Activated naive CD4-positive, alpha-beta T cell treated with anti-CD3 and anti-CD28 coated beads, Interleukin-2, amount 10 ng/mL, durations not matched to agents 7 days and 5 days (primary cell): ENCODE results near the gene PPFIA4.

Experiments
- CTCF ChIA-PET: fragments of 350-600 bp; sonication (Branson Sonifier 250); formaldehyde crosslinking; loops from one replicate; lab custom pipeline; 2021; ENCODE audit warnings: antibody characterized with exemption; lab: Charles Lee
- DNase-seq: peaks from one replicate; pipeline ENCODE4 v3.0.0-alpha.2; 2020
- H3K27ac Mint-ChIP-seq: one replicate; pipeline ENCODE4 v1.8.0; 2021; ENCODE audit warnings: mild to moderate bottlenecking, moderate library complexity, mixed read lengths
- H3K27me3 Mint-ChIP-seq: one replicate; pipeline ENCODE4 v1.8.0; 2021; ENCODE audit warnings: mild to moderate bottlenecking, mixed read lengths
- H3K36me3 Mint-ChIP-seq: one replicate; pipeline ENCODE4 v1.8.0; 2021; ENCODE audit warnings: mixed read lengths
- H3K4me1 Mint-ChIP-seq: one replicate; pipeline ENCODE4 v1.8.0; 2021; ENCODE audit warnings: mixed read lengths
- H3K4me3 Mint-ChIP-seq: one replicate; pipeline ENCODE4 v1.8.0; 2021; ENCODE audit warnings: mild to moderate bottlenecking, moderate library complexity, mixed read lengths
- H3K9me3 Mint-ChIP-seq: one replicate; pipeline ENCODE4 v1.8.0; 2021; ENCODE audit warnings: mixed read lengths

The PPFIA4 gene

DNA sequence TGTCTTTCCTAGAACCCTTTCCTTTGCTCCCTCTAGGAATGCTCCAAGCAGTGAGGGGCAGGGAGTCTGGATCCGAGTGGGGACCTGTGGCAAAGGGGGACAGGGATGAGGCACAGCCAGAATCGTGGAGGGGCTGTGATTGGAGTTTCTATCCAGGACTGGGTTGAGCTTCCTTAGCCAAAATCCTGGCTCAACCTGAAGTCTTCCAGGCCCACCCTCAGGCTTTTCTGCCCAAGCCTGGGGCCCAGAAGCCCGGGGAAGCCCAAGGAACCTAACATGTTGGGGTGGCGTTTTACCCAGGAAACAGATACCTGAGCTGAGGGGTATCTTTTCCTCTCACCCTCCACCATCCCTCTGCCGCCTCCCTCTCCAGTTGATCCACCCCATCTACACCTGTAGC, 54.2 kb downstream of the PPFIA4 start:
- peaks cover 4% of the 10 kb centered on the region for H3K36me3 Mint-ChIP-seq
- peaks cover 52% of the 10 kb centered on the region for H3K27me3 Mint-ChIP-seq
- peaks cover 5% of the 10 kb centered on the region for H3K4me1 Mint-ChIP-seq
- CTCF ChIA-PET, result interaction anchor here (1.0 kb wide), 1 partner anchor 136 kb away, joined by 3 read pairs; no protein-coding TSS in a partner anchor
- H3K4me3 Mint-ChIP-seq, result no peak overlapping the region
- H3K9me3 Mint-ChIP-seq, result no peaks in the 10 kb centered on the region
- H3K27ac Mint-ChIP-seq, result no peak overlapping the region
- DNase-seq, result no peak

DNA sequence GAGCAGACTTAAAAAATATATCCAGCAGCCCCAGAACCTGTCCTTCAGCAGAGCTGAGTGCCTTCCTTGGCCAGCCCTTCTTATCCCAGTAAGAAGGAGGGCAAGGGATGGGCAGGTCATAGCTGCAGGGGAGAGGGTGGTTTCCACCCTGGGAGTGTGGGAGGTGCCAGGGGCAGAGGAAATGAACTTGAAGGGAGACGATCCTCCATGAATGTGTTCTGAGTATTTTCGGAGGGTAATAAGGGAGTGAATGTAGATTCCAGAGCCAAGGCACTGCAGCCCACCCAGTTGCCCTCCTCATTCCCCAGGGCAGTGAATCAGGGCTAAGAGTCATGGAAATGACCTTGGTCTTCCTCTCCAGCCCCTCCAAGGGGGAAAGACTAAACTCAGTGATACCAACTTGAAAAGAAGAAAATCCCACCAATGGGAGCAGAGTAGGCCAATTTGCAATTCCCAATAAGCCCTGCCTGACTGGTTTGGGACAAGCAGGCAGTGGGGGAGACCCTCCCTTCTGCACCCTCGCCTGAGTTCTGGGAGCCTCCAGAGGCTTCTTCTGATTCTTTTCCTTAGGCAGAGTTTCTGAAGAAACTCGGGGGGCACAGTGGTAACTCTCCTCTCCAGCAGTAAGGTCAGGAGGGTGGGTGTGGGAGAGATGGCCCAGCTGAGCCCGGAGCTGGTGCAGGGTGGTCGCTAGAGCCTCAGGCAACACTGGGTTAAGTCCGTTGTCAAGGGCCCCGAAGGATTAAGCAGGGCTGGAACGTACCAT, 55.4 kb downstream of the PPFIA4 start:
- DNase-seq, result no peak
- no peaks in the 10 kb centered on the region for H3K36me3 Mint-ChIP-seq
- peaks cover 42% of the 10 kb centered on the region for H3K27me3 Mint-ChIP-seq
- CTCF ChIA-PET, result interaction anchor here (1.0 kb wide), 1 partner anchor 134 kb away, joined by 3 read pairs; no protein-coding TSS in a partner anchor
- no peaks in the 10 kb centered on the region for H3K4me1 Mint-ChIP-seq
- H3K27ac Mint-ChIP-seq, result no peak overlapping the region
- H3K9me3 Mint-ChIP-seq, result no peaks in the 10 kb centered on the region
- H3K4me3 Mint-ChIP-seq, result no peak overlapping the region

DNA sequence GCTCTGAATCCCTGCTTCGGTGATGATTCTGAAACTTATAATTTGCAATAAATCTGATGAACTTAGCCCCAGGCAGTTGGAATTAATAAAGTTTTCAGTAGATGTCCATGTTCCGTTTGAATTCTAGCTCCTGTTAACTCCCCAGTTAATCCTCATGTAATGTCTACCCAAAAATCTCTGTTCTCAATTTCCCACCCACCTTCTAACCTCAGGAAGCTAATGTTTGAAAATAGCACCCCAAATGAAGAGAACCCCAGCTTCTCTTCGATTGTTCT, 55.9 kb downstream of the PPFIA4 start:
- Mint-ChIP-seq H3K27ac (no peak overlapping the region), H3K4me1 (no peaks in the 10 kb centered on the region), H3K9me3 (no peaks in the 10 kb centered on the region), H3K4me3 (no peak overlapping the region), H3K27me3 (peaks cover 37% of the 10 kb centered on the region), H3K36me3 (no peaks in the 10 kb centered on the region)
- DNase-seq, result no peak
- CTCF ChIA-PET, result interaction anchor here (1.1 kb wide), 1 partner anchor 91 kb away, joined by 3 read pairs; no protein-coding TSS in a partner anchor

DNA sequence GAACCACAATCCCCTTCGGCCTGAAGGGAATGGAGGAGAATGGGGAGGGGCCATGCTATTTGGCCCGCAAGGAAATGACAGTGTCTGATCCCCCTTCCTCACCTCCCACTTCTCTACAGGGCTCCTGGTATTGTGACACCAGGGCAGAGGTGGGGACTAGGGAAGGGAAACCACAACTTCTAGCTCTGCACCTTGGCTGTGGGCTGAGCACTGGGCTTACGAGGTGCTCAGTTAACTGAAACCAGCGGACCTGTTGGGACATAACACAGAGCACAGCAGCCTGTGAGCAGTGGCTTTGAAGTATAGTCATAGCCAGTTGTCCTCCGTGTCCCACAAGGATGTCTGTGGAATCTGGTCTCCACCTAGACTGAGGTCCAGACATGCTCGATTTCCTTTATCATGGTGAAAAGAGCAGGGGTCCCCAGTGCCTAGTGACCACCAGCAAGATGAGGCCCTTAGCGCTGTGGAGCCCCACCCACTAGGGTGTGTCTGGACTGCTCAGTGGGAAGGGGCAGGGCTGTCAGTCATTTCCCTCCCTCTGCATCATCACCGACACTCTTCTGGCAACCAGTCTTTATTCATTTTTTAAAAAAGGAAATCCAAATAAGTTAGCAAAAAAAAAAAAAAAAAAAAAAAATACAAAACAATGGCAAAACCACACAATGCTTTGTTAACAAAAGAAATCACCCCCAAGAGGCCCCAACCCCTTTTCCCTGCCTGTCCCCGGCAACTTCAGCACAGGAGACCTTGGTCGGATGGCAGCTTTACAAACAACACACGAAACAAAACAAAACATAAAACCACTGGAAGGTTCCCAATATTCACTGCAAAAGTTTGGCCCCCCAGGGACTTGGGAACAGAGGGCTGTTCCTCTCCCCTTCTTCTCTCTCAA, 56.5 kb downstream of the PPFIA4 start:
- no peak overlapping the region for H3K4me3 Mint-ChIP-seq
- no peaks in the 10 kb centered on the region for H3K36me3 Mint-ChIP-seq
- H3K4me1 Mint-ChIP-seq, result no peaks in the 10 kb centered on the region
- H3K9me3 Mint-ChIP-seq, result no peaks in the 10 kb centered on the region
- DNase-seq, result no peak
- peaks cover 30% of the 10 kb centered on the region for H3K27me3 Mint-ChIP-seq
- H3K27ac Mint-ChIP-seq, result no peak overlapping the region
- CTCF ChIA-PET, result interaction anchor here (0.9 to 1.8 kb wide), 4 partner anchors 15 to 90 kb away, joined by 3 to 6 read pairs (median 3); no protein-coding TSS in a partner anchor

DNA sequence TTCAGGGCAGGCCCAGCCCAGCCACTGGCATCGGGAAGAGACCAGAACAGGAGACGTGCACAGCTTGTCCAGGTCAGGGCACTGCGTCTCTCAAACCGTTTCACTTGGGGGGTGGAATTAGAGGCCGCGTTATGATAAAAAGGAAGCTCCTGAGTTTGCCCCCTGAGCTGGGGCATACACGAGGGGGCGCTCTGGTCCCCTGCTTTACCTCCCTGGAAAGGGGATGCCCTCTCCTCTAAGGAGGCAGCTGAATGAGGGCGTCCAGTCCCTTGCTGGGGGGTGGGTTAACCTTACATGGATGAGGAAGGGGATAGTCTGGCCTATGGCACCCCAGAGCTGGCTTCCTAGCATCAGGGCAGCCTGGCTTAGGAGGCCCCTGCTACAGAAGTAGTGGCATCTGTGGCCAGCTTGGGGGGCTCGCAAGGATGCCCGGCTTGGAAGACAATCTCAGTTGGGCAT, 57.2 kb downstream of the PPFIA4 start:
- no peak overlapping the region for H3K27ac Mint-ChIP-seq
- H3K36me3 Mint-ChIP-seq, result no peaks in the 10 kb centered on the region
- H3K9me3 Mint-ChIP-seq, result no peaks in the 10 kb centered on the region
- H3K4me3 Mint-ChIP-seq, result no peak overlapping the region
- no peaks in the 10 kb centered on the region for H3K4me1 Mint-ChIP-seq
- peaks cover 27% of the 10 kb centered on the region for H3K27me3 Mint-ChIP-seq
- CTCF ChIA-PET, result interaction anchor here (0.6 to 2.3 kb wide), 10 partner anchors 14 to 328 kb away, joined by 3 to 18 read pairs (median 4); no protein-coding TSS in a partner anchor
- DNase-seq, result no peak

DNA sequence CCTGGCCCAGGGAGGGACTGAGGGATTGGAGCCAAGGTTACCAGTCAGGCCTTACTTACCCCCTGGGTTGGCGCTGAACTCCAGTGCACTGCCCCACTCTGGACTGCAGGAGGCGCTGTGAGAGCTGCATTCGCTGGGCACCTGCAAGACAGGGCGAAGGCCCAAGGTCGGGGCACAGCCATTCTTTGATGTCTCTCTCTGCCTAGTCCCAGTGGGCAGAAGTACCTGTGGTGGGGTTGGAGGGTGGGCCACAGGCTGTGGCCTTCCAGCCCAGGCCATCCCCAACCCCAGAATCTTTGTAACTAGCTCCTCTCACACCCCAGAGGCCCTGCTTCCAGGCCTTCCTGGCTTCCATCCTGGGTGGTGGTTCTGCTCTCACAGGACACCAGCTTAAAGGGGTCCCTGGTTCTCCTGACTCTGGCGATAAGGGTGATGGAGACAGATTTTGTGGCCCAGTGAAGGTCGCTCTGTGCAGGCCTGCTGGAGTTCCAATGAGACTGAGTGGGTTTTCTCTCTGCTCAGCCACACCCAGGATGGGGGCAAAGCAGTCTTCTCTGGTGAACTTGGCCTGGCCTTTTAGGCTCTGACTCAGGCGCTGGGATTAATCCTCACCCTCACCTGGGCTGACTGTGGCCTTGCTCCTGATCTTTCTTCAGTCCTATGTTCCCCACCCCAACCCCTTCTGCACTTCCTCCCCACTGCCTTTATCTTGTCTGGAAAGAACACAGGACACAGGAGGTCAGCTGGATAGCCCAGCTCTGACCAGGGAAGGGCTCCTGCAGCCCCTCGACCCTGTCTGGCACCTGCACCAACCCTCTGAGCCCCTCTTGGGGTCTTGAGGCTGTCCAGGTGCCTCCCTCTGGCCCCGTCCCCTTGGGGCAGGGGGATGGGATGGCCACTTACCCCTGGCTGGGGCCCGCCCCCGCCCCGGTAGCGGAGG, 58.6 kb downstream of the PPFIA4 start:
- Mint-ChIP-seq H3K36me3 (no peaks in the 10 kb centered on the region), H3K4me3 (no peak overlapping the region), H3K9me3 (no peaks in the 10 kb centered on the region), H3K27ac (no peak overlapping the region), H3K4me1 (no peaks in the 10 kb centered on the region), H3K27me3 (peaks cover 31% of the 10 kb centered on the region)
- peak; percentile 47 for DNase-seq
- CTCF ChIA-PET, result interaction anchor here (0.6 to 2.3 kb wide), 13 partner anchors 13 to 753 kb away, joined by 3 to 18 read pairs (median 3); partner anchors contain the start of gene ADORA1

DNA sequence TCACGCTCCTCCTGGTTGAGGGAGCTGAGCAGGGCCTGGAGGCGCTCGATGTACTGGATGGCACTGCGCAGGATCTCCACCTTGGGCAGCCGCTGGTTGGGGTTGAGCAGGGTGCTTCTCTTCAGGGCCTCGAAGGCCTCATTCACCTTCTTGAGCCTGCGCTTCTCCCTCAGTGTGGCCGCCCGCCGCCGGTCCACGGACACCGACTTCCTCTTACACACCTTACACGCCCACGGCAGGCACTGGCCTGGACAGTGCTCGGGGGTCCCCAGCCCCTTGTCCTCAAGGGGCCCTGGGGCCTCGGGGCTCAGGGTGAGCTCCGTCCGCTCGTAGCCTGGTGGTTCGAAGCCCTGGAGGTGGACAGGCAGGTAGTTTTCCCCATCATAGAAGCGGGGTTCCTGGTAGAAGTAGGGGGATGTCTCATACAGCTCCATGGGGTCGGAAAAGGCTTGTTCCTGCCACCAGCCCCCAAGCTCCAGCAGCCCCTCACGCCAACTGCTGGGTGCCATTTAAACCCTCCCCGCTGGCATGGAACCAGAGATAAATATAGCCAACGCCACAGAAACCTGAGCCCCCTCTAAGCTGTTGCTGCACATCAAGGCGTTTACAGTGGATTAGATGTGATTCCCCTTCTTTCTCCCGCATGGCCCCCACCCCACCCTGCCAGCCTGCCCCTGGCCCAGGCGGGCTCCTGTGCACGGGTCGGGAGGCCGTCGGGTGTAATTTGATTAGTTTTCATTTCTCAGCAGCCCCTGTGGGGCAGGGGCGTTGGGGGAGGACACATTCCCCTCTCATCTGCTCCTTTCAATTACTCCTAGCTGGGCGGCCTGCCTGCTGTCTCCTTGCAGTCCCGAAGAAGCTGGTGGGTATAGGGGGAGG, 59.5 kb downstream of the PPFIA4 start, which contains the start of gene MYOG:
TSS of gene MYOG (minus strand) at position 485 of the 879 bp plus-strand sequence. CDS start at position 434, 51 bp downstream.
- DNase-seq, result no peak
- H3K9me3 Mint-ChIP-seq, result no peaks in the 10 kb centered on the region
- CTCF ChIA-PET, result interaction anchor here (0.7 to 2.3 kb wide), 4 partner anchors 20 to 178 kb away, joined by 3 to 18 read pairs (median 4); no protein-coding TSS in a partner anchor
- no peak within 1 kb of the TSS for H3K27ac Mint-ChIP-seq
- peaks cover 32% of the 10 kb centered on the region for H3K27me3 Mint-ChIP-seq
- H3K36me3 Mint-ChIP-seq, result no peaks in the 10 kb centered on the region
- H3K4me1 Mint-ChIP-seq, result no peaks in the 10 kb centered on the region
- no peak within 1 kb of the TSS for H3K4me3 Mint-ChIP-seq

DNA sequence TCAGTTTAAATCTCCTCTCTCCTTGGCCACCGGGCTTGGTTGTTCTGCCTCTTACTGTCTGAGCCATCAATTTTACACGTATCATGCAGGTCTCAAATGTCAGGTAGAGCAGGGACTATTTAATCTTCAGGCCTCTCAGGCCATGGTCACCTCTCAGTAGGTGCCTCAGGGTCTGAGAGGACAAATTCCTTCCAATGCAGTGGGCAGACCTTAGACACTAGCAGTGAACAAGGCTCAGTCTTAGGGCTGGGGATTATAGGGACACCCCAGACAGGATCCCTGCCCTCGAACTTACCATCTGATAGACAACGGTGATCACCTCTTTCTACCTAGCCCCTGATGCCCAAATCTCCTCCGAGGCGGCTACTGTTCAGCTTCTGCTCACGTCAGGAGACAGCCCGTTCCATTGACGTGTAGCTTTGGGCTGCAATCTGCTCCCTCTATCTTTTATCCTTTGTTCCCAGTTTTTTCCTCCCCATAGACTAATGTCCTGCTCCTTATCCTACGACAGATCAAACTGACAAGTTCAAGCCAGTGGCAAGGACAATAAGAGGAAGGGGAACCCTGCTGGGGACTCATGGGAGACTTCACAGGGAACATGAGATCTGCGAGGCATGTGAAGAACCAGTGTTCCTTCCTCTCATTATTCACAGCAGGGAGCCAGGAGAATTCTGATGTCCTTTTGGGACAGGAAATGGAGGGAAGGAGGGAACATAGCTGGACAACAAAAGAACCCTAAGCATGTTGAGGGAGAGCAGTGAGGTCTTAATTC, 60.9 kb downstream of the PPFIA4 start:
- CTCF ChIA-PET, result interaction anchor here (1.4 kb wide), 1 partner anchor 85 kb away, joined by 4 read pairs; no protein-coding TSS in a partner anchor
- H3K9me3 Mint-ChIP-seq, result no peaks in the 10 kb centered on the region
- no peak overlapping the region for H3K27ac Mint-ChIP-seq
- DNase-seq, result no peak
- no peaks in the 10 kb centered on the region for H3K36me3 Mint-ChIP-seq
- peaks cover 42% of the 10 kb centered on the region for H3K27me3 Mint-ChIP-seq
- no peak overlapping the region for H3K4me3 Mint-ChIP-seq
- no peaks in the 10 kb centered on the region for H3K4me1 Mint-ChIP-seq

DNA sequence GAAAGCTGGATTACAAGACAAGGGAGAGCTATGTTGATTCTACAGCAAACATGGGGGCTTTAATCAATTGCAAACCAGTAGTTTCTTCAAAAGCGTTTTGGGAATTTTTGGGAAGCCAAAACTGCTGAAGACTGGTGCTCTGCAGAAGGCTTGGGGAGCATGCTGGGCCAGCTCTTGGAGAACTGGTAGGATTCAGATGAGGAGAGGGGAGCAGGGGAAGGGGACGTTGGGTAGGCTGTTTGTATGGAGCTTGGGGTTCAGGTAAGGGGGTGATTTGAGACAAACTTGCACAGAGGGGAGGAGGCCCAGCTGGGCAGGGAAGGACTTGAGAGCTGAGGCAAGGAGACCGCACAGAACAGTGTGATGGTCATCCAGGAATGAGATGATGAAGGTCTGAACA, 62.1 kb downstream of the PPFIA4 start:
- no peaks in the 10 kb centered on the region for H3K9me3 Mint-ChIP-seq

DNA sequence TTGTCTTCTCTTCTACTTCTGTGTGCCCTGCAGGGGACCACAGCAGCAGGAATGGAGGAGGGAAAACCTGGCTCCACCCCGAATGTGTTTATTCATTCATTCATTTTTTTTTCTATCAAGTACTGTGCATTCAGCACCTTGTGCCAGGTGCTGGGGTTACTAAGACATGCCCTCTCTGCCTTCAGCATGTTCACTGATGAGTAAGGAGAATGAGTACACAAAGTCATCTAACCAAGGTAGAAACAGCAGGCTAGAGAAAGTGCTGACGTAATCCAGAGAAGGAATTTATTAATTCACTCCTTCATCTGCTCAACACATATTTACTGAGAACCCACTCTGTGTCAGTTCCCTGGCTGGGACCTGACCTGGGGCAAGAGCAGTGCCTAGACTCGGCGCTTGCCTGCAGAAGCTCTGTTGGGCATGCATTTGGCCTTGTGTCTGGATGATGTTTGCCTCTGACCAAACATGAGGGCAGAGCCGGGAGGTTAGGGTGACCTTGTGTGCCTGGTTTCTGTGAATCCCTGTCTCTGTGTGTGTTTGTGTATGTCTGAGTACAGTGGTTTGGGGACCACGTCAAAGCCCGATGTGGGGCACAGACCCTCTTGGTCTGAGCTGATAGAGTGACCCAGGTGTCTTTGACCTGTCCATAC, 62.8 kb downstream of the PPFIA4 start:
- CTCF ChIA-PET, result no interaction called here
- no peaks in the 10 kb centered on the region for H3K36me3 Mint-ChIP-seq
- H3K27me3 Mint-ChIP-seq, result peaks cover 39% of the 10 kb centered on the region
- DNase-seq, result no peak
- H3K27ac Mint-ChIP-seq, result no peak overlapping the region
- no peak overlapping the region for H3K4me3 Mint-ChIP-seq
- H3K4me1 Mint-ChIP-seq, result no peaks in the 10 kb centered on the region
- H3K9me3 Mint-ChIP-seq, result no peaks in the 10 kb centered on the region

More for the DNA sequence above, 62.1 kb downstream of the PPFIA4 start:
- Mint-ChIP-seq H3K27me3 (peaks cover 36% of the 10 kb centered on the region), H3K36me3 (no peaks in the 10 kb centered on the region), H3K4me3 (no peak overlapping the region), H3K27ac (no peak overlapping the region), H3K4me1 (no peaks in the 10 kb centered on the region)
- no peak for DNase-seq
- CTCF ChIA-PET, result interaction anchor here (1.4 kb wide), 1 partner anchor 83 kb away, joined by 4 read pairs; no protein-coding TSS in a partner anchor

DNA sequence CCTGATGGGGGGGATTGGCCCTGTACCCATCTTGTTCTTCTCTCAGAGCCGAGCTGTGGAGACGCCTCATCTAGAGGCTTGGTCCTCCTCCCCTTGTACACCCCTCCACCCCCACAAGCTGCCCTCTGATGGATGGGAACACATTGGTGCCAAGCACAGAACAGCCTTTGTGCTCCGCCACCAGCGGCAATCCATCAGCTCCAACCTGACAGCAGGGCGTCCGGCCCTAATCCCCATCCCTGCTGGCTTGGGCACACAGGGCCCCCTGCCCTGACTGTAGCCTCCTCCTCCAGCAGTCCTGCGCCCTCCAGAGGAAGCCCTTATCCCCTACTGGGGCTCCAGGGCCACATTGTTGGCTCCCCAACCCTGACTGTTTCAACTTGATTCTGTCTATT, 63.4 kb downstream of the PPFIA4 start:
- peaks cover 44% of the 10 kb centered on the region for H3K27me3 Mint-ChIP-seq
- H3K27ac Mint-ChIP-seq, result no peak overlapping the region
- H3K36me3 Mint-ChIP-seq, result no peaks in the 10 kb centered on the region
- no peaks in the 10 kb centered on the region for H3K4me1 Mint-ChIP-seq
- H3K4me3 Mint-ChIP-seq, result no peak overlapping the region
- CTCF ChIA-PET, result no interaction called here
- no peak for DNase-seq
- peaks cover 4% of the 10 kb centered on the region for H3K9me3 Mint-ChIP-seq
